GM12872 (cell line): ENCODE data around the gene ZNF705A.
"Not testable (repeated sequence)": the region's sequence is repeated elsewhere in the genome, so short reads cannot be mapped to it uniquely, and the experiment has no call there.

Experiments
- TF ChIP-seq, protein P1 (sequence below): IDR thresholded peaks from 3 replicates; pipeline ENCODE4 v1.5.1; 2011; ENCODE audit warnings: low read depth, mild to moderate bottlenecking, low read length, moderate library complexity; ENCODE audit not compliant: insufficient read depth

The ZNF705A gene

DNA sequence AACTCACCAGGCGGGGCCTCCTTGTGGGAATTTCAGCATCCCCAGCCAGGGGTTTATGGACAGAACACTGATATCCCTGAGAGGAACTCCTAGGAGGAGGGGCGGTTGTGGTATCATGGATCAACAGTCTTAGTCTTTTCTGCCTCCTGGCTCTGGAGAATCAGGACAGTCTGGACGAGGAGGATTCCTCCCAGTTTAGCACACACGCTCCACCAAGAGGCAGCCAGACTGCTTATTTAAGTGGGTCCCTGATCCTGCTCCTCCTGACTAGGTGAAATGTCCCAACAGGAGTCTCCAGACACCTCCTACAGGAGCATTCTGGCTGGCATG lies 10.4 kb upstream of the ZNF705A start:
- TF ChIP-seq, protein P1, sequence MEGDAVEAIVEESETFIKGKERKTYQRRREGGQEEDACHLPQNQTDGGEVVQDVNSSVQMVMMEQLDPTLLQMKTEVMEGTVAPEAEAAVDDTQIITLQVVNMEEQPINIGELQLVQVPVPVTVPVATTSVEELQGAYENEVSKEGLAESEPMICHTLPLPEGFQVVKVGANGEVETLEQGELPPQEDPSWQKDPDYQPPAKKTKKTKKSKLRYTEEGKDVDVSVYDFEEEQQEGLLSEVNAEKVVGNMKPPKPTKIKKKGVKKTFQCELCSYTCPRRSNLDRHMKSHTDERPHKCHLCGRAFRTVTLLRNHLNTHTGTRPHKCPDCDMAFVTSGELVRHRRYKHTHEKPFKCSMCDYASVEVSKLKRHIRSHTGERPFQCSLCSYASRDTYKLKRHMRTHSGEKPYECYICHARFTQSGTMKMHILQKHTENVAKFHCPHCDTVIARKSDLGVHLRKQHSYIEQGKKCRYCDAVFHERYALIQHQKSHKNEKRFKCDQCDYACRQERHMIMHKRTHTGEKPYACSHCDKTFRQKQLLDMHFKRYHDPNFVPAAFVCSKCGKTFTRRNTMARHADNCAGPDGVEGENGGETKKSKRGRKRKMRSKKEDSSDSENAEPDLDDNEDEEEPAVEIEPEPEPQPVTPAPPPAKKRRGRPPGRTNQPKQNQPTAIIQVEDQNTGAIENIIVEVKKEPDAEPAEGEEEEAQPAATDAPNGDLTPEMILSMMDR, result no peak

DNA sequence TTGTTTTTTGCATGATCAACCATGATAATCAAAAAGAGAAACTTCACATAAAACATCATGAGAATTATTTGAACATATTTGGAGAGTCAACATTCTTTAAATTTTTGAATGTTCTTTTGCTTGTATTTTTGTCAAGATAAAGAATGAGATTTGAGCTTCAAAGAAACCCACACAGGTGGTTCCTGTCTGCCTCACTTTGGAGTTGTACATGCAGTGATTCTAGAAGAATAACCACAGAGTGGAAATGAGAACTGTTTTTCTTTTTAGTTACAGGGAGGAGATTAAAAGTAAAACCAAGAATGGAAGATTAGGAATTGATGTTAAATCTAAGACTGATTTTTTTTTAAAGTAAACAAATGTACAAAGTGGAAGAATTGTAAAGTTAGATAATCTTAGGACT lies 2.3 kb upstream of the ZNF705A start:
- TF ChIP-seq, protein P1, result no peak

DNA sequence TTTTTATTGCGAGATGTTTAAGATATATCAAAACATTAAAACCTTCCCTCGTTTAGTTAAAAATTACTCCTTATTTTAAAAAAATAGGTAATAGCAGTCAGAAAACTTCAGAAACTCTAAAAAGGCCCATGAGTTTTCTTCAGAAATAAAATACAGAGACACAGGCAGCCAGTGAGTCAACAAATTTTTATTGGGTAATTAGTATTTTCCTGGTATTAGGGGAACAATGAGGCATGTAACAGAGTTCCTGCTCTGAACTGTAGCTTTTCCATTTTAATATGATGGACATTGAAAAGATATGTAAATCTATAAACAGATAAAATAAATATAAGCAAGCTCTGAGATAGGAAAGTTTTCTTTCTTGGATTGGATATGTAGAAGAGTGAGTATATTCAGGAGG lies 399 bp upstream of the ZNF705A start:
- TF ChIP-seq, protein P1, result no peak

DNA sequence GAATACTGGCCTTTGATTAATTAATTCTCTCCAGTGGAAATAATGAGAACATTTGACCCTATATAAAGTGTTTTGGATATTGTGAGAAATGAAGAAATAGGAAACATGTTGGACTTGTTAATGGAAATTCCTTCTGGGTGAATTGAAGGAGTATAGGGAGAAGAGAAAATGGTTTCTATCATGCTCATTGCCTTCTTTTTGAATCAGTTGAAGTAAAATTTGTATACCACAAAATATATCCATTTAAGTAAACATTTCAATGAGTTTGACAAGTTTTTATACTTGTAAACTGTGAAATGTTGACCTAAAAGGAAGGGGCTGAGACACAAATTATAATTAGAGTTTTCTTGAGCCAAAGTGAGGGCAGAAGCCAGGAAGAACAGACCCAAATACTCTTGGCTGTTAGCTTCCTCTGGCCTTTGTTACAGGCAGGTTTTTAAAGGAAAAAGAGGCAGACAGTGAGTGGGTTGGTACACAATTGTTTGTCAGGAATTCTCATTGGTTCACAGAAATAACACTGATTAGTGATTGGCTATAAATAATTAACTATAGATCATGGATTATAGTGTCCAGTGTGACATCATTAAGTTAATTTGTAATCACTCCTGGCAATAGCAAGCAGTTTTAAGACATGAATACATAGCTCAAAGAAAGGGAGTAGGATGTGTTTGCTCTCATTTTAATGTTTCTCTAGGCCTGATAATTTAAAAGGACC lies 826 bp downstream of the ZNF705A start:
- TF ChIP-seq, protein P1, result no peak

DNA sequence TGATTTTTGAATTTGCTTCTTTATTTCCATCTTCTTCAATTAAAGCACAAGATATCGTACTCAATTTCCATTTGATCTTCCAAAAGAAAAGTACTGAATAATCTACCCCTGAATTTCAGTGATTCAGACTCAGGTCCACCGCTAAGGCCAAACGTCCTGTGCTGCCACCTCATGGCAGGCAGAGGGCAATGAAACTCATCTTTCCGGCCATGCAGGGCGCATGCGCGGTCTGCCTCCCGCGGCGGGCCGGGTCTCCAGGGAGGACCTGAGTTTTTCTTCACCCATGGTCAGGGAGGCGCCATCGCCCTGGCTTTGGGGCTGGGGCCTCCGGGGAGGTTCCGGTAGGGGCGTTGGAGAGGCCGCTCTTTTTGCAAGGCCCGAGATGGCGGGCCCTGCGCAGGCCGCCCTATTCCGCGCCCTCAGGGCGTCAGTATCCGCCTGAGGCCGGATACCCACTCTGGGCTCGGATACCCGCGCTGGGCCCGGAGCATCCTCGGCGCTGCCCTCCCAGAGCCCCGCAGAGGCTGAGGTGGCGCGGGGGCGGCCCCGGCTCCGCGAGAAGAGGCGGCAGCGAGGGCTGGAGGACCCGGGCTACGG lies 23.3 kb downstream of the ZNF705A start:
- TF ChIP-seq, protein P1, result peak; percentile 60

DNA sequence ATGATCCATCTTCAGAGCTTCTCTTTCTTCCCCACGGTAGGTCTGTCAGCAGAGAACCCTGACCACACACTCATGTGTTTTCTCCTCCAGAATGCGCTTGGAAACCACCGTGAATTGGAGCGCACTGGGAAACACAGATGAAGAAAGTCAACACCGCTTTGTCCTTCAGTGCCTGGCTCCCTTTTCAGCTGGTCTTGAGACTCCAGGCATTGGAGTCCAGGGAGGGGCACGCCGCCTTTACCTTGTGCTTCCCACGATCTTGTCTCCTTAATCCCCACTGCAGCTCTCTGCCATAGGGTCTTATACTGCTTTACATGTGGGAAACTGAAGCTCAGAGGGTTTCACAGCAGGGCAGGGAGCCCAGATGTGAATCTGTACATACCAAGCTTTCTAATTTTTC lies 69.5 kb downstream of the ZNF705A start:
- TF ChIP-seq, protein P1, result no peak

DNA sequence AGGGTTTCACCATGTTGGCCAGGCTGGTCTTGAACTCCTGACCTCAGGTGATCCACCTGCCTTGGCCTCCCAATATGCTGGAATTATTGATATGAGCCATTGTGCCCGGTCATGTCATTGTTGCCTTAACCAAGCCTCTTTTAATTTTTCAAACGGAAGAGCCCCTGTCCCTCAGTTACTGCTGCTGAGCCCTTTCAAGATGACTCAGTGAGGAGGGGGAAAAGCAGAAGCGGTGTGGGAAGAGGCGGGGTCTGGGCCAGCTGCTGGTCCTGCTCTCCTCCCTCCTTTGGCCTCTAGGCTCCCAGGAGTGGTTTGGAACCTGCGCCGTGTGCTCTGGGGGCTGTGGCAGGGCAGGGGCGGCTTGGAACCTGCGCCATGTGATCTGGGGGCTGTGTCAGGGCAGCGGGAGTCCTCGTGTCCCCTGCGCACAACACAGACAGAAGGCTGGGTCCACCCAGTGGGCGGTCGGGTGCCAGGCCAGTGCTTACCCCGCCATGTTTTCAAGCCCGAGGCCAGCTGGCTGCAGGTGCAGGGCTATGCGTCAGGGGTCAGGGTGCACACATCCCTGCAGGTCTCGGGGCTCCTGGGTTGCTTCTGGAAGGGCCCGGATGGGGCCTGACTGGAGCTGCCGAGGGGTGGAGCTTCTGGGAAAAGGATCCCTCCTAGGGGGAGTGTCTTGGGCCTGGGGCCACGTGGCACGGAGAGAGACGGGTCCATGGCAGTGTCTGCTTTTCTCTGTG lies 70.3 kb downstream of the ZNF705A start, which contains the start of gene FAM90A1:
Gene FAM90A1, minus strand, starts transcription at position 627 of the 740 bp plus-strand sequence. CDS start 2,786 bp downstream, outside the sequence.
- TF ChIP-seq, protein P1, result not testable (repeated sequence)
